ENCODE results near the gene PDE4D.
A peak's percentile ranks its signal among the peaks of the same experiment; 100 is the strongest.

PDE4D gene

DNA sequence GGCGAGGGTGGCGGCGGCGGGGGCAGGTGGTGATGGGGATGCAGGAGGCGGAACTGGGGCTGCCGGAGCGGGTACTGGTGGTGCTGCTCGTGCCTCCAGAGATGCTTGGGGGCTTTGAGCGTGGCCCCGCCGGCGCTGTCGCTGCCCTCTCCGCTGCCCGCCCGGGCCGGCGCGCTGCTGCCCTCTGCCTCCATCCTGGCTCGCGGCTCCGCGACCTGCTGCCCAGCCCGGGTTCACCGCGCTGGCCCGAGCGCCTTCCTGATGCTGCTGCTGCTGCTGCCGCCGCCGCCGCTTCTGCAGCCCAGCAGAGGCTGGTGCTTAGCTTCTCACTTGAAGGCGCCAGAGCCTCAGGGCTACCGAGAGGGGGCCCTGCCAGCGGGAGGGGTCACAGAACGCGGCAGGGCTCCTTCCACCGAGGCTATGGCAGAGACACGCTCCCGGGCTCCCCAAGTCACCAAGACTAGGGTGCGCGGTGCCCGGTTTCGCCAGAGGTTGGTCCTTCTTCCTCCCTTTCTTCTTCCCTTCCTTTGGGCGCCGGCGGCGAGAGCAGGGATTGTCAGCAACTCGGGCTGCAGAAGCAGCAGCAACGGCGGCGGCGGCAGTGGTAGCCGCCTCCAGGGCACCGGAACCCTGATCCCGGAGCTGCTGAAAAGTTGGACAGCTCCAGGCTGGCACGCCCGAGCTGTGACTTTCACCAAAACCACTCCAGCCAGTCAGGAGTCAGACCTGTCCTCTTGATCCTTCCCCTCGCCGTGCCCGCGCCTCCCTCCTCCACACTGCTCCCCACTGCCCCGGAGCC, at the start of gene PDE4D:
TSS of gene PDE4D (minus strand) at position 298 of the 799 bp plus-strand sequence.
- DNase-seq (ENCODE audit: low spot score): peak; percentile 22

DNA sequence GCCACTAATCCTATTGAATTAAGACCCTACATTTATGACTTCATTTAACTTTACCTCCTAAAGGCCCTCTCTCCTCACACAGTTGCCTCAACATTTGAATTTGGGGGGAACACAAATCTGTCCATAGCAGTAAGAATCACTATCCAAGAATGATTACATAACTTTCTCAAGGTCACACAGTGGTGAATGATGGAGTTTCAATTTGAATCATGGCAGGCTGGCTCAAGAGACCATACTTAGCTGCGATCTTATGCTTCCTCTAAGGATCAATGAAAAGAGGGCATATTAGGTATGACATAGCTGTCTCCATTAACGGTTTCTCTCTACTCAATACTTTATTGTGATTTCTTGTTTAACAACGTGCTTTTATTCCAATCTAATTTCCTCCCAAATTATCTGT, 44.1 kb upstream of the PDE4D start:
- DNase-seq (ENCODE audit: low spot score): no peak

GRCh38 chr5:59923465-59923864, 29.9 kb upstream of the PDE4D start:
- DNase-seq (ENCODE audit: low spot score): no peak

GRCh38 chr5:59922220-59922619, 28.7 kb upstream of the PDE4D start:
- DNase-seq (ENCODE audit: low spot score): no peak

DNA sequence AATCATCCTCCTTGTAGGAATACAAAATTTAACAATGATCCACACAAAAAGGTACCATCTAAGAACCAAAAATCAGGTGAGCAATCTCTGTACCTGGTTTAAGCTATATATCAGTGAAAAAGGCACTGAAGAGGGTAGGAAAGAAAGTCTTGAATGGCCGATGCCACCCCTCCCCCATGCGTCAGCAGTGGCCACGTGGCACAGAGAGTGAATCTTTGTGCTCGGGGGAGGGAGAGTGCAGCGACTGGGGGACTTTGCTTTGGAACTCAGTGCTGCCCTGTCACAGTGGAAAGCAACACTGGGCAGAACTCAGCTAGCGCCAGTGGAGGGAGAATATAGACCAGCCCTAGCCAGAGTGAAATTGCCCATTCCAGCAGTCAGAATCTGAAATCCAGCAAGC, 28.3 kb upstream of the PDE4D start:
- DNase-seq (ENCODE audit: low spot score): no peak

GRCh38 chr5:59919484-59919883, 26.0 kb upstream of the PDE4D start:
- DNase-seq (ENCODE audit: low spot score): no peak

DNA sequence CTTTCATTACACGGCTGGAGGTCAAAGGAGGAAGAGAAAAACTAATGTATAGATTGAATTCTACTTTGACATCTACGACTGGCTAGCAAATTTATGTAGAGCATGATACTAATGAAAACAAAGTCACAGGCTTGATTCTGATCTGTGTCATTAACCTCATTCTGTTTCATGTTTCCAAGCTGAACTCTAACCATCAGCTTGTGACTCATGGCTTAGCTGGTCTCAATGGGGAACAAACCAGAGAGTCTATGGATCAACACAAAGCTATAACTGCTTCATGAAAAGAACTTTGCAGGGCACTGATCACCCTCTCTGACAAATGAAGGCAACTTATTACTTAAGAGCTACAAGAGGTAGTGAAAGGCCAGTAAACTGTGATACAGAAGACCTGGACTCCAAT, 23.6 kb upstream of the PDE4D start:
- DNase-seq (ENCODE audit: low spot score): no peak

GRCh38 chr5:59905188-59905587, 11.7 kb upstream of the PDE4D start:
- no peak for DNase-seq (ENCODE audit: low spot score)

GRCh38 chr5:59897075-59897474, 3.5 kb upstream of the PDE4D start:
- DNase-seq (ENCODE audit: low spot score): no peak

- no peak for DNase-seq (ENCODE audit: low spot score)
Measured at GRCh38 chr5:59891962-59892643, 1.4 kb downstream of the PDE4D start.

DNA sequence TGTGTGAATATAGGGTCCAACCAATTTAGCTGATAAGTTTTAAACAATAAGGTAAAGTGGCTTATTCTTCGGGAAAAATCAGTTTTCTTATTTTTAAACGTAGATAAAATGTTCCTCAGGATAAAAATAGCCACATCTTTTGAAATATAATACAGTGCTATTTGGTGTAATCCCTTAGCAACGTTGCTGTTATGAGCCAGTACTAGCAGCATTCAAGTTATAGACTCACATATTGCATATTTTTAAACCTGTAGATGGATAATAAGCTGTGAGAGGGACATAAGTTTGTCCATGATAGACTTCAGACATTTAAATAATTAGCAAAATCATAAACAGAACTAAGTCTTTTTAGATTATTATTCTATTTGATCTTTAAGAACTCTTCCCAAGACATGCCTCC, 6.3 kb downstream of the PDE4D start:
- DNase-seq (ENCODE audit: low spot score): no peak

- no peak for DNase-seq (ENCODE audit: low spot score)
Measured at GRCh38 chr5:59874675-59875074, 18.9 kb downstream of the PDE4D start.

GRCh38 chr5:59873113-59873512, 20.4 kb downstream of the PDE4D start:
- no peak for DNase-seq (ENCODE audit: low spot score)

DNA sequence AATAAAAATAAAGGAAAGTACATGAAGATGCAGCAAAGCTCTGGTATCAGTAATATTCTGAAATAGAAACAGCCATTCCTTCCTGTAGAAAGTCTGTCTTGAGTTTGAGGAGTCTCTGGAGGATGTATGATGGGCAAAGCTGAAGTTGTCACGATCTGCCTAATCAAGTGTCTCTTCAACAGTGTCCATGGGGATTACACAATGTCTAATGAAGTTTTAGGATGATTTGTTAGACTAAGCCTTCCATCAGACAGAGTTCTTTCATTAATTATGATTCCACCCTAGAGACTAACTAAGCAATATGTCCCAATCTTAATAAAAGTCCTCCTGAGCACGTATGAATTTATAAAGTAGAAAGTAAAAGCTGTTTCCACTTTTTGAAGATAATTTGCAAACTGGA, 26.9 kb downstream of the PDE4D start:
- DNase-seq (ENCODE audit: low spot score): no peak

DNA sequence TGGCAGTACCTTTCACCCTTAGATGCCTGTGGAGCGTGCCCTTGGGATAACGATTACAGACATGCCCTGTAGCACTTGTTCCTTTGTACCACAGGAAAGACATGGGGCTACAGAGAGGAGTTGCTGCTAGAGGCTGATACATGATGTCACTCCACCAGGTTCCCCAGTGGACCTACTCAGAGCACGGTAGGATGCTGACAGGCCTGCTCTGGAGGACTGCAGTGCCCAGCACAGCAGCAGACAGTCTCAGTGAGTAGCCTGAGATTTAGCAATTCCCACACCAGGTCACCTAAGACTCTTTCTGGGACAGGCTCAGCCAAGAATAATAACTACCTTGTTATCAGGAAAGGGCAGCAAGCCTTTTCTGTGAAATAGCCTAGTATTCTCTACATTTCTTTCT, 28.8 kb downstream of the PDE4D start:
- DNase-seq (ENCODE audit: low spot score): no peak

- DNase-seq (ENCODE audit: low spot score): no peak
Measured at GRCh38 chr5:59863777-59864176, 29.7 kb downstream of the PDE4D start.

DNA sequence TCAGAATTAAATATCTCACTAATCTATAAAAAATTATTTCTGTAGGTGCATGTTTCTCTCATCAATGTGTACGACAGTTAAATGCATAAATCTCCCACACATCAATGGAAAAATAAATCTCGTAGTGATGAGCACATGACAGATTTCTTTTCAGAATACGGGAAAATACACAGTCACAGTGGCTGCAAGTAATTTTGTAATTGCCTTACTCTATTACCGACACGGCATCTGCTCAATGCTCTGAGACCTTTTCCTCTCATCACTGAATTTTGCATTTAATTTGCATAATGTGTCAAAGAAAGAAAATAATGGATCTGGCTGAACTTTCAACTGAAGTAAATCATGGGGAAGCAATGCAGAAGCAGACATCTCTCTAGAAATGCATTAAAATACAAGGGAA, 37.2 kb downstream of the PDE4D start:
- no peak for DNase-seq (ENCODE audit: low spot score)

- no peak for DNase-seq (ENCODE audit: low spot score)
Measured at GRCh38 chr5:59850766-59851165, 42.8 kb downstream of the PDE4D start.

- DNase-seq (ENCODE audit: low spot score): no peak
Measured at GRCh38 chr5:59847586-59847985, 45.9 kb downstream of the PDE4D start.

DNA sequence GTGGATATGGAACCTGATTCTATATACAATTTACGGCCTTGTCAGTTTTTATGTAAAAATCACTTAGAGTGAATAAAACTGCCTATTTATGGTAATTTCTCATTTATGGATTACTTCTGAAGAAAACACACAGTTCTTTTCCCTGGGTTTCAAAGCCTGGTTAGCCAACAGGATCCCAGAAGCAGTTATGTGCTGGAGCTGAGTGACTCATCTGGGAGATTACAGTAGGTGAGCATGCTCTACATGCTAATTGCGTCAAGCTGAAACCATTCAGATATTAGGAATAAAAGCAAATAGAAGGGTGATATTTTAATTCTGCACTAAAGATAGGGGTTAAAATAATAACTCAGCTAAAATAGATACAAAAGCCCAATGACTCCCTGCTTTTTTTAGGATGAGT, 47.8 kb downstream of the PDE4D start:
- no peak for DNase-seq (ENCODE audit: low spot score)

DNA sequence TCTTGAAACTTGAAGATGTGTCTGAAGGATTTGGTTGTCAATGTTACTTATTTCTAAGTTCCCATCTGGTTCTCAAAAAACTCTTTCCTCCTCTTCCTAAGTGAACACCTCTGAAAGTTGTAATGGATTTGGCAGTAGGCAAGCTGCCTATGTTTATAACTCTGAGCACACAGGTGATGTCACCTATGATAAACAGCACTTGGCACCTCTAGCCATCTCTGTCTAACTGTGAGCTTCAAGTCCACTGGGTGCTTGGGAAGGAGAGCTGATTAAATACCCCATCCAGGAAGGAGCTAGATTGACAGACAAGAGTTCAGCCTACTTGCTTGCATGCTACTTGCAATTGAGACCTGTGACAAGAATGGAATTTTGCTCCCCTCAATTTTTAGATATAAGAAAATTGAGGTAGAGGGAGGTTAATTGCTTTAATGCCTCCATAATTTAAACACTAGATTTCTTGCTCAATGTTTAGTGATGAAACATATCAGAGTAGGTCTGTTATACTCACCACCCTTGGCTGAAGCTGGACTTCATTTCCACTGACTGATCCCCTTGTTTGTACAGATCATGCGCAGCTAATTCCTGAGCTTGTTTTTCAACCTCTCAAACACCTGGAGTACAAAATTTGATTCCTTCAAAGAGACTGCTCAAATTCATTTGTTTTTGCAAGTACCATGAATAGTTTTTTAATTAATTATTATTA, 49.9 kb downstream of the PDE4D start:
- no peak for DNase-seq (ENCODE audit: low spot score)

DNA sequence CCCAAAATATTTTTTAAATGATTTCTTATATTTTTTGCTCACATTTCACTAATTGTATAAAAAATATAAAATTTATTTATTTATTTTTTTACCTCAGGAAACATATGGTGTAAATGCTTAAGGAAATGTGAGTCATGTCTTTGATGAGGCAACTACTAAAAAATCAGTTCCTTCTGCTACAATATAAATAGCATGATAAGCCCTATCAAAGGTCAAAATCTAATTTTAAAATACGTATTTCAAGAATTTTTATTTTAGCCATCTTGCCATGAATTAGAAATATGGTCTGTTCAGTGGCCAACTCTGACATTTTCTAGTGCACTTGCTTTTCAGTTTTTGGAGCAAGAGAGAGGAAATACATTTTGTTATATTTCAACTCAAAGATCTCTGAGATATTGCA, 50.5 kb downstream of the PDE4D start:
- no peak for DNase-seq (ENCODE audit: low spot score)

GRCh38 chr5:59840200-59840601, 53.3 kb downstream of the PDE4D start:
- no peak for DNase-seq (ENCODE audit: low spot score)
